GM18861 (cell line): Measurements from ENCODE around the gene NTNG2.

Experiments
- ATAC-seq: cut with Tn5 transposase; IDR thresholded peaks from one replicate; pipeline ENCODE4 v1.9.1; 2021; ENCODE audit not compliant: unreplicated experiment

Gene NTNG2

GRCh38 chr9:132201139-132201538 lies 39.3 kb downstream of the NTNG2 start:
- ATAC-seq = no peak

DNA sequence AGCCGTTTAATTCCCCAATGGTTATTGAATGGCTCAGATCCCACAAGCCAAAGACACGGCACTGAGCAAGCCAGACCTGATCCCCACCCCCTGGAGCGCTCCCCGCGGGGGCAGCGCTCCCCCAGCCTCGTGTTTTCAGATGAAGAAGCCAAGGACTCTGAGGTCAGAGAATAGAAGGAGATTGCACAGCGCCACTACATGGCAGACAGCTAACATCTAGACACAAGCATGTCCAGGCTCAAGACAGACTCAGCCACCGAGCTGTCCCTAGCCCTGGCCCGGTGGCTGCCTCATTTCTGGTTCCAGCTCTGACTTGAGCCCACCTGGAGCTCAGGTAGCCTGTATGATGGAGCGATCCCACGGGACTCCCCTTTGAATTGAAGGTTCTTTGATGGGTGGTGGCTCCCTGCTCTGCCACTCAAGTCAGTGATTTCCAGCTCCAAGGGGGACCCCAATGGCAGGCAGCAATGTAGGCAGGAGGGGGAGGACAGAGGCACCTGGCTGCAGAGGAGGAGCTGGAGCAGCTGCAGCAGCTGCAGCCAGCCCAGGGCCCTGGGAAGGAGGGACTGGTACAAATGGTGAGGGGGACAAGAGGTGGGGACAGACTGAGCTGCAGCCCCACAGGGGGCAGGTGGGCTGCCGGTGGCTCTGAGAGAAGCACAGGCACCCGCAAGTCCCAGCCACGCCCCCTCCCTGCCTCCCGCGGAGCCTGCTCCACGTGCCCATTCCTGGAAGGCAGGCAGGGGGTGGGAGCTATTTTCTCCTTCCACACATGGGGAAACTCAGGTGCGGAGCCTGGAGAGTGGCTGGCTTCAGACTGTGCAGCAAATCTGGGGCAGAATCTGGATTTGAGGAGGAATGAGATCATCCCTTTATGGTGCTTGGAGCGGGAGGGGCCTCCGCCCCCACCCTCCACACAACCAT lies 40.2 kb downstream of the NTNG2 start:
- ATAC-seq = no peak

- ATAC-seq = no peak
These were observed 43.0 kb downstream of the NTNG2 start for GRCh38 chr9:132204883-132205282.

DNA sequence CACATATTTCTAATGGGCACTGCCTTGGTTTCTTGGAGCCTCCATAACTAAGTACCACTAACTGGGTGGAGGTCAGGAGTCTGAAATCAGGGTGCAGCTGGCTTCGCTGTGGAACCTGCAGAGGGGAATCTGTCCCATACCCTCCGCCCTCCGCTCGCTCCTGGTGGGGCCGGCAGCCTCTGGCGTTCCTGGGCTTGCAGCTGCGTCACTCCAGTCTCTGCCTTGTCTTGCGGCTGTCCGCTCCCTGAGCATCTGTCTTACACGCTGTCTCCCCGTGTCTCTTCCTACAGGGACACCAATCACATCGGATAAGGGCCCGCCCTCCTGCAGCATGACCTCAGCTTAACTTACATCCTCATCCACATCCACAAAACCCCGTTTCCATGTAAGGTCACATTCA lies 45.4 kb downstream of the NTNG2 start:
- ATAC-seq = no peak

DNA sequence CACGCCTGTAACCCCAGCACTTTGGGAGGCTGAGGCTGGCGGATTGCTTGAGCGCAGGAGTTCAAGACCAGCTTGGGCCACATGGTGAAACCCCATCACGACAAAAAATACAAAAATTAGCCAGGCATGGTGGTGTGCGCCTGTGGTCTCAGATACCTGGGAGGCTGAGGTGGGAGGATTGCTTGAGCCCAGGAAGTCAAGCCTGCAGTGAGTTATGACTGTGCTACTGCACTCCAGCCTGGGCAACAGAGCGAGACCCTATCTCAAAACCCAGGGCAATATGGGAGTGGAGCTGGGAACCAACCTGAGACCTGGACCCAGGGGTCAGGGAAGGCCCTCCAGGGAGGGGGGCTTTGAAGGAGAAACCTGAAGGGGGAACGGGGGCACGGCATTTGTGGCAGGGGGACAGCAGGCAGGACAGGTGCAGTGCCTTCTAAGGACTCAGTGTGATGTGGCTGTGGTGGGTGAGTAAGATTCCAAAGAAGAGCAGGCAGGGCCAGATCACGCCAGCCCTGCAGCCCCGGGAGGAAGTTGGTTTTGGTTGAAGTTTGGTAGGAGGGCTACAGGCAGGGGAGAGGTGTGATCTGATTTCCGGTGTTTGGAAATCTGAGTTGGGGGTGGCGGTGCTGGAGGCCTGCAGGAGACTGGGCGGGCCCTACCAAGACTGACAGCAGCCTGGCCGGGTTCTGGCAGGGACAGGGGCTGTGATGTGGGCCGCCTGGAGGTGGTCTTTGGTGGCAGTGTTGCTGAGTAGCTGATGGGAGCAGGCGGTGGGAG lies 46.2 kb downstream of the NTNG2 start:
- ATAC-seq = no peak

DNA sequence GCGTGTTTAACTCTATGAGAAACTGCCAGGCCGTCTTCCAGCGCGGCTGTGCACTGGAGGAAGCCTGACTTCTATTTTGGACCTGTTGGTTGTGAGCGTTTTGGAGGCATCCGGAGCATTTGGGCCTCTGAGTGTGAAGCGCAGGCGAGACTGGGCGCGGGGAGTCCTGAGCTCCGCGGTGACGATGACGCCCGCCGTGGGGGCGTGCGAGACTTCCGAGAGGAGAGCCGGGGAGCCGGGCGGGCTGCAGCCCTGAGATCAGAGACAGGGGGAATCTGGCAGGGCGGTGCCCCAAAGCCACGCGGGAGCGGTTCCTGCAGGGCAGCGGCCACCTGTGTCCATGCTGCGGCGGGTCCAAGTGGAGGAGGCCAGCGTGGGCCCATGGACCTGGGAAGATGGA lies 47.4 kb downstream of the NTNG2 start:
- no peak for ATAC-seq

DNA sequence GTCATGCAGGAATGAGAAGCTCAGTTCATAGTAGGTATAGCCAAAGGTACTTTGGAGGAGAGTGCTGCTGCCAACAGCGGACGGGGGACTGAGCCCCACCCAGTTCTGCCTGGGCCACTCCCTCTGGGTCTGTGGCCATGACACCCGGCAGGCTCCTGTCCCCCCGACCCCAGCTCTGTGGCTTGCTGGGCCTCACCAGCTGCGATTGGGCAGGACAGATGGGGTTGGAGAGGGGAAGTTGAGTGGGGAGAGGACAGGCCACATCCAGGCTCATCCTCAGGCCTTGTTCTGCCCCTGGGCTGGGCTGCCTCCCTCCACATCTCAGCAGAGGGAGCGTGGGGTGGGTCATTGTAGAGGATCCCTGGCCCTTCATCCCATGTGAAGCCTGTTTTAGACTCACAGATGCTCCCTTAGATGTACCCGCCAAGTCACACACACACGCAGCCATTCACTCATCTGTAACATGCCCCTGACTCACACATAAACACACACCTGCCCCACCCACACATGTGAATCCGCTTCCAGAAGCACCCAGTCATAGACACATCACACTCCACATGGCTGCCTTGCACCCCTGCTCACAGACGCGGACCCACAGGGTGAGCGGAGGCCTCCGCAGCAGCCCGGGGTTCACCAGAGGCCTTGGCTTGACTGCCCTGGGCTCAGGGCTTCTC lies 48.8 kb downstream of the NTNG2 start:
- ATAC-seq = no peak

GRCh38 chr9:132211570-132211969 lies 49.7 kb downstream of the NTNG2 start:
- ATAC-seq = no peak

DNA sequence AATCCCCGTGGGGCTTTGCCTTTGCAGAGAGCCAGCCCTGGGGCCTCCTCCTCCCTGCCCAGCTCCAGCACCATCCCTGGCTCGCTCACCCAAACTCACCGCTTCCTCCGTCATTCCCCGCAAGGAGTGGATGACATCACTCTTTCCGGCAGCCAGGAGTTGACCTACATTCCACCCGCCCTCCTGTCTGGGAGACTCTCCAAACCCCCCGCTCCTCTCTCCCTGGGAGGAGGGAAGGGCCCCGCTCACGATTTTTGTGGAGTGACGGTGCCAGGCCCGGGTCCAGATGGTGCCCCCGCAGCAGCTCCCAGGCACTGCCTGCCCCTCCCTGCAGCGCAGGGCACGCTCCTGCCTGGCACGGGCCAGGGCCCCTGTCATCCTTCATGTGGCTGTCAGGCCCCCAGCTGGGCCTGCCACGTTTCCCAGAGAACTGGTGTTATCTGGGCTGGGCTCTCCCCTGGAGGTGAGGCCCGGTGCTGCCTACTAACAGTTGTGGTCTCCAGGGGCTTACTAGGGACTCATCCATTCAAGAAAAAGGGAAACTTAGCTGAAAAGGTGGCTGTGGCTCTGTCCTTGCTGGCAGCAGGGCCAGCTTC lies 52.3 kb downstream of the NTNG2 start:
- no peak for ATAC-seq

DNA sequence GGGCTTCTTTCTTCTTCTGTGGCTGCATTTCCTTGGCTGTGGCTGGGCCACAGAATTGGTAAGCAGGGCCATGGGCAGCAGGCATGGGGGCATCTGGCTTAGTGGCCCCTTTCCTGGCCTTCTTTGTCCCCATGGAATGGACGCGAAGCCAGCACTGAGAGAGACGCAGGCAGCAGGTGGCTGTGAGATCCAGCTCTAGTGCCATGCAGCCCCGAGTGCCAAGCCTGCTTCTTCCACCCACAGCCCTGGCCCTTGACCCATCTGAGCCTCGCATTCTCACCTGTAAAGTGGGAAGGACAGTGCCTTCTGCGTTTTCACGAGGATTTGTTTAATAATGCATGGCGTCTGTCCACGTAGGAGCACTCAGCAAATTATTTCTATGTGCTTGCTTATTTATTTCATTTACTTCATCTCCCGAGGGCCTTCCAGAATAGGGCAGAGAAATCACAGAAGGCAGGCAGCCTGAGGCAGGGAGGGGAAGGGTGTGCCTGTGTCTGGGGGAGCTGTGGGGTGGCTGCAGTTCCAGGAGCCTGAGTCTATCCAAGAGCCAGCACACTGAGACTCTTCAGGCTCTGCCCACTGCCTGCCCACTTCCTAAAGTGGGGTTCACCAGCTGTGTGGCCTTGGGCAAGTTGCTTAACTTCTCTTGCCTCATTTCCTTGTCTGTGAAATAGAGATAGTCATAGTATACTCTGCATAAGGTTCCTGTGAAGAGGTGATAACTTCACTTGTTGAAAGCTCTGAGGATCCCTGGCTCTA lies 55.2 kb downstream of the NTNG2 start:
- no peak for ATAC-seq

DNA sequence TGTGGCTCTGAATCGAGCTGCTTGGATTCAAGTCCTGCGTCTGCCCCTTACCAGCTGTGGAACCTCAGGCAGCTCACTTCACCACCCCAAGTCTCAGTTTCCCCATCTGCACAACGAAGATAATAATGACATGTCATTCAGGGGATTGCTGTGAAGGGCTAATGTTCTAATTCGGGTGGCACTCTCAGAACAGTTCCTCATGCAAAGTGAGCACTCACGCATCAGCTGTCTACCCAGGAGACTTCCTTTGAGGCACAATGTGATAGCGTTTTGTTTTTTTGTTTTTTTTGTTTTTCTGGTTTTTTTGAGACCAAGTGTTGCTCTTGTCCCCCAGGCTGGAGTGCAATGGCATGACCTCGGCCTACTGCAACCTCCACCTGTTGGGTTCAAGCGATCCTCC lies 56.4 kb downstream of the NTNG2 start:
- ATAC-seq = no peak

GRCh38 chr9:132221941-132222340 lies 60.1 kb downstream of the NTNG2 start:
- ATAC-seq = no peak

DNA sequence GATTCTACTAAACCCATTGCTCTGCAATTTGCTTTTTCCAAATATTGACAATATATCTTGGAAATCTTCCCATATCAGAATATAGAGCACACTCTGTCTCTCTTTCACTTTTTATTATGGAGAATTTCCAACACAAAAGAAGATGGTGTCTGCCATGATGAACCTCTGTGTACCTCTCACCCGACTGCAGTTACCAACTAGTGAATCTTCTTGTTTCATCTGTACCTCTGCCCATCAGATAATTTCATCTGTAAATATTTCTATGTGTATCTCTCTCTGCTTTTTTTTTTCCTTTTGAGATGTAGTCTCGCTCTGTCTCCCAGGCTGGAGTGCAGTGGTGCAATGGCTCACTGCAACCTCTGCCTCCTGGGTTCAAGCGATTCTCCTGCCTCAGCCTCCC lies 62.8 kb downstream of the NTNG2 start:
- ATAC-seq = no peak

DNA sequence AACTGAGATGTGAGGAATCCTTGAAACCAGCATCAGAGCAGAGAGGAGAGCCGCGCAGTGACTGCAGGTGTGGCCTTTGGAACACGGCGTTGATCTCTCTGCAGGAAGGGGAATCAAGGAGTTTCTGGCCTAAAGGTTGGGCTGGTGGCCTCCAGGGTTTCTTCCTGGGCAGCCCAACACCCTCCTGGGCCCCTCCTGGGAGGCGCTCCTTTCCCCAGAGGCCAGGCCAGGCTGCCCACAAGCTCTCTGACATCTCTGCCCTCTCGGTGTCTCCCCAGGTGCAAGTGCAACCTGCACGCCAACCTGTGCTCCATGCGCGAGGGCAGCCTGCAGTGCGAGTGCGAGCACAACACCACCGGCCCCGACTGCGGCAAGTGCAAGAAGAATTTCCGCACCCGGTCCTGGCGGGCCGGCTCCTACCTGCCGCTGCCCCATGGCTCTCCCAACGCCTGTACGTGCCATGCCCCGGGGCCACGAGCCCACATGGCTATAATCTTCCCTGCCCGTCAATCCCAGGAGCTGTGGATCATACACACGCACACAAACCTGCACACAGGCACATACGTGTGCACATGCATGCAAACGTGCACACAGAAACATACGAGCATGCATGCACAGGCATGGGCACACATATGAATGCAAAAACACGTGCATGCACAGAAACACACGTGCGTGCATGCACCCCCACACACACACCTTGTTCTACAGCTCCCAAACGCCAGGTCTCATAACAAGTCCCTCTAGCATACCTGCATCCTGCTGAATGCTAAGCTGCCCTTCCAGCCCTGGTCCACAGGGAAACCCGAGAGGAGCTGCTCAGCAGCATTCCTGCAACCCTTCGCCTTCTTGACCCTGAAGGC lies 64.9 kb downstream of the NTNG2 start:
- ATAC-seq = no peak

- no peak for ATAC-seq
These were observed 66.2 kb downstream of the NTNG2 start for GRCh38 chr9:132228062-132228461.

DNA sequence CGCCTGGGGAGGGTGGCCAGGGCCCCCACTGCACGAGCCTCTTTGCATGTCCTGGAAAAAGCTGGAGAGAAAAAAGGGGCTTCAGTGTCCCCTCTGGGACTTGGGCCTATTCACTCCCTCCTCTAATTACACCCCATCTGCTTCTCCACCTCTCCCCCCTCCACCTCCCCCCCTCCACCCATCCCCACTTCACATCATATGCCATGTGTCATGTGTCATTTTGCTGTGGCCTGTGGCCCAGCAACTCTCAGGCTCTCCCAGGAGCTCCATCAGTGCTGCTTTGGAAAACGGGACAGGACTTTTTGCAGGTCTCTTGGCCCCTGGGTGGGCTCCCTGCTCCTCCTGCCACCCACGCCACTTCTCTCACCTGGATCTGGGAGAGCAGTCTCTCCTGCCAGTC lies 68.7 kb downstream of the NTNG2 start:
- ATAC-seq = no peak

DNA sequence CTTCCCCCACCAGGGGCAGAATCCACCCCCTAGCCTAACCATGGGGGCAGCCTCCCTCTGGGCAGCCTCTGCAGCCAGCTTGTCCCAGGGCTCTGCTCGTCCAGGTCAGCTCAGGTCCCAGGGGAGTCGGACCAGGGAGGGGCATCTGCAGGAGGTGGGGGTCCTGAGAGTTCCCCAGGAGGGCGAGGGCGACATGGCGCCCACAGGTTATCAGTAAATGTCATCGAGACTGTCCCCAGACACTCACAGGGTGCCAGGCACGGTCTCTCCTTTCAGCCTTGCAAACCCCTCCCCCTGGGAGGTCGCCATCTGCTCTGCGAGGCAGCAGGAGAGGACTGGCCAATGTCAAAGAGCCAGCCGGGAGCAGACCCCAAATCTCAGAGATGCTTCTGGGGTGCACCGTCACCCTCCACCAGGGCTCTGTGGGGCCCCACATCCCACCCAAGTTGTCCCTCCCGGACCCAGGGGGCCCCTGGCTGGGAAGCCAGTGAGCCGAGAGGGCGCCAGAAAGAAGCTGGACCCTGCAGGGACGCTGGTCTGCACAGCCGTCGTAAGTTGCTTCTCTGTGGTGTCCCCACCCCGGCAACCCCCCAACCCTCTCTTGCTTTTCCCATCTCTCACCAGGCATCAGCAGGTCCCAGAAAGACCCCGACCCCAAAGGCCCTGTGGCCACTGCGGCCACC lies 69.3 kb downstream of the NTNG2 start:
- no peak for ATAC-seq

- ATAC-seq = no peak
These were observed 70.7 kb downstream of the NTNG2 start for GRCh38 chr9:132232522-132232921.

GRCh38 chr9:132233138-132233537 lies 71.3 kb downstream of the NTNG2 start:
- no peak for ATAC-seq
